DOHH2 (cell line): Measurements from ENCODE around the gene MCAT.
A peak's percentile ranks its signal among the peaks of the same experiment; 100 is the strongest.

Experiments used
- H3F3A ChIP-seq: fragments of 200-600 bp; sonication (generic), shearing (Covaris generic); 2 replicates; pipeline ENCODE4 v1.6.0; 2016; ENCODE audit warnings: antibody characterized with exemption, mild to moderate bottlenecking; ENCODE audit not compliant: control insufficient read depth, insufficient read depth
- H3K27ac ChIP-seq: fragments of 200-600 bp; sonication (generic); 2 replicates; pipeline ENCODE4 v1.5.1; 2014; ENCODE audit warnings: low read depth, mild to moderate bottlenecking, low read length, moderate library complexity
- H3K27me3 ChIP-seq: fragments of 200-600 bp; sonication (generic); 2 replicates; pipeline ENCODE4 v1.6.1; 2014; ENCODE audit warnings: mild to moderate bottlenecking, low read length, mixed read lengths; ENCODE audit not compliant: control insufficient read depth
- H3K36me3 ChIP-seq: fragments of 200-600 bp; sonication (generic); 2 replicates; pipeline ENCODE4 v1.6.1; 2014; ENCODE audit warnings: mild to moderate bottlenecking, low read length, moderate library complexity, mixed read lengths; ENCODE audit not compliant: control insufficient read depth
- H3K4me1 ChIP-seq: fragments of 200-600 bp; sonication (generic); 2 replicates; pipeline ENCODE4 v1.6.1; 2014; ENCODE audit warnings: mild to moderate bottlenecking, low read length, mixed read lengths; ENCODE audit not compliant: control insufficient read depth
- H3K4me2 ChIP-seq: fragments of 200-600 bp; sonication (generic); 2 replicates; pipeline ENCODE4 v1.6.0; 2014; ENCODE audit warnings: mild to moderate bottlenecking, low read length, moderate library complexity
- H3K4me3 ChIP-seq: fragments of 200-600 bp; sonication (generic); 2 replicates; pipeline ENCODE4 v1.5.1; 2014; ENCODE audit warnings: mild to moderate bottlenecking, low read length, mixed read lengths
- H3K79me2 ChIP-seq: fragments of 200-600 bp; sonication (generic); 2 replicates; pipeline ENCODE4 v1.6.1; 2014; ENCODE audit warnings: mild to moderate bottlenecking, low read length, mixed read lengths; ENCODE audit not compliant: control insufficient read depth
- H3K9me2 ChIP-seq: fragments of 200-600 bp; sonication (generic); replicated peaks from 2 replicates; pipeline ENCODE4 v1.6.1; 2014; ENCODE audit warnings: mild to moderate bottlenecking, low read length, mixed read lengths; ENCODE audit not compliant: control insufficient read depth
- H3K9me3 ChIP-seq: fragments of 200-600 bp; sonication (generic); 2 replicates; pipeline ENCODE4 v1.6.1; 2014; ENCODE audit warnings: antibody characterized with exemption, low read length, mixed read lengths; ENCODE audit not compliant: control insufficient read depth, insufficient read depth
- H4K20me1 ChIP-seq: fragments of 200-600 bp; sonication (generic); 2 replicates; pipeline ENCODE4 v1.6.0; 2014; ENCODE audit warnings: low read depth, mild to moderate bottlenecking, antibody characterized with exemption, low read length, moderate library complexity; ENCODE audit not compliant: control insufficient read depth, insufficient read depth
- EZH2phosphoT487 ChIP-seq: fragments of 200-600 bp; sonication (generic); IDR thresholded peaks from 2 replicates; pipeline ENCODE4 v1.6.1; 2017; ENCODE audit warnings: borderline replicate concordance, mild to moderate bottlenecking, antibody characterized with exemption, low read length, moderate library complexity, mixed read lengths
- TF ChIP-seq, protein P1 (sequence below): fragments of 200-600 bp; sonication (generic); IDR thresholded peaks from one replicate; pipeline ENCODE4 v1.5.1; 2014; ENCODE audit warnings: antibody characterized with exemption, mild to moderate bottlenecking, low read depth, low read length; ENCODE audit not compliant: poor library complexity, severe bottlenecking

MCAT gene

GRCh38 chr22:43152357-43153071, 9.3 kb upstream of the MCAT start:
- H3K36me3 ChIP-seq = no peaks in the 10 kb centered on the region
- no peaks in the 10 kb centered on the region for H4K20me1 ChIP-seq
- H3K79me2 ChIP-seq = no peaks in the 10 kb centered on the region
- no peaks in the 10 kb centered on the region for H3K9me3 ChIP-seq
- H3K9me2 ChIP-seq = no peaks in the 10 kb centered on the region
- H3K27me3 ChIP-seq = peaks cover 14% of the 10 kb centered on the region
- H3F3A ChIP-seq = peaks cover 1% of the 10 kb centered on the region
- no peak for TF ChIP-seq EZH2phosphoT487
- TF ChIP-seq, protein P1, sequence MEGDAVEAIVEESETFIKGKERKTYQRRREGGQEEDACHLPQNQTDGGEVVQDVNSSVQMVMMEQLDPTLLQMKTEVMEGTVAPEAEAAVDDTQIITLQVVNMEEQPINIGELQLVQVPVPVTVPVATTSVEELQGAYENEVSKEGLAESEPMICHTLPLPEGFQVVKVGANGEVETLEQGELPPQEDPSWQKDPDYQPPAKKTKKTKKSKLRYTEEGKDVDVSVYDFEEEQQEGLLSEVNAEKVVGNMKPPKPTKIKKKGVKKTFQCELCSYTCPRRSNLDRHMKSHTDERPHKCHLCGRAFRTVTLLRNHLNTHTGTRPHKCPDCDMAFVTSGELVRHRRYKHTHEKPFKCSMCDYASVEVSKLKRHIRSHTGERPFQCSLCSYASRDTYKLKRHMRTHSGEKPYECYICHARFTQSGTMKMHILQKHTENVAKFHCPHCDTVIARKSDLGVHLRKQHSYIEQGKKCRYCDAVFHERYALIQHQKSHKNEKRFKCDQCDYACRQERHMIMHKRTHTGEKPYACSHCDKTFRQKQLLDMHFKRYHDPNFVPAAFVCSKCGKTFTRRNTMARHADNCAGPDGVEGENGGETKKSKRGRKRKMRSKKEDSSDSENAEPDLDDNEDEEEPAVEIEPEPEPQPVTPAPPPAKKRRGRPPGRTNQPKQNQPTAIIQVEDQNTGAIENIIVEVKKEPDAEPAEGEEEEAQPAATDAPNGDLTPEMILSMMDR = no peak
- peak overlapping the region; percentile 80 for H3K4me2 ChIP-seq
- H3K27ac ChIP-seq = no peak overlapping the region
- H3K4me1 ChIP-seq = peaks cover 42% of the 10 kb centered on the region
- peak overlapping the region; percentile 76 for H3K4me3 ChIP-seq

GRCh38 chr22:43152003-43152356, 8.8 kb upstream of the MCAT start:
- H3K36me3 ChIP-seq = no peaks in the 10 kb centered on the region
- H3K4me3 ChIP-seq = peak overlapping the region; percentile 76
- no peaks in the 10 kb centered on the region for H3K79me2 ChIP-seq
- H3K27me3 ChIP-seq = peaks cover 14% of the 10 kb centered on the region
- peak overlapping the region; percentile 80 for H3K4me2 ChIP-seq
- H3K9me3 ChIP-seq = no peaks in the 10 kb centered on the region
- TF ChIP-seq EZH2phosphoT487 = no peak
- TF ChIP-seq, protein P1 = no peak
- H3F3A ChIP-seq = peaks cover 6% of the 10 kb centered on the region
- no peaks in the 10 kb centered on the region for H4K20me1 ChIP-seq
- H3K4me1 ChIP-seq = peaks cover 48% of the 10 kb centered on the region
- H3K27ac ChIP-seq = no peak overlapping the region
- H3K9me2 ChIP-seq = no peaks in the 10 kb centered on the region

DNA sequence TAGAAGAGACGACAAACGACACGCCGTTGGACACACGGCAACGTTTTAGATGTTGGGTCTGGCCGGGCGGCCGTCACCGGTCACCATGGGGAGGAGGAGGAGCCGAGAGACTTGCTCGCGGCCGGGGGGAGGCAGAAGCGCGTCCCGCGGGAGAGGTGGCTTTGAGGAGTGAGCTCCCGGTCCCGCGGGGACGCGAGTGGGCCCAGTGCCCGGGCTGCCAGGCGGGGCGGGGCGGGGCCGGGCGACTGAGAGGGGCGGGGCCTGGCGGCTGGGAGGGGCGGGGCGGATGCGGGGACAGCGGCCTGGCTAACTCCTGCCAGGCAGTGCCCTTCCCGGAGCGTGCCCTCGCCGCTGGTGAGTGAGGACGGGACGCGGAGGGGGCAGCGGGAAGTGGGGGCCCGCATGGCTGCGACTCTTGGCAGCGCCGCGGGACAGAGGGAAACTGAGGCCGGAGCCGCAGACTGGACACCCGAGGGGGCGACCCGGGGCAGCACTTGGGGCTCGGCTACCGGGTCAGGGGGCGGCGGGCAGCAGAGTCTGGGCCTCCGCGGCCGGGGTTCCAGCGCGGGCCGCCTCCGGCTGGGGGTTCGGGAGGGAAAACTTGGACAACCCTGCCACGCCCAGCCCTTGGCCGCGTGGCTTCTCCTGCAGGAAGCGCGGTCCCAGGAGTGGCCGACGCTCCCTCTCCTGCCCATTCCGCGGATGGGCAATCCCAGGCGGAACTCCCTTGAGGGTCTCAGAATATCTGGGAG, 8.2 kb upstream of the MCAT start, which contains the start of gene TSPO:
Gene TSPO, plus strand, starts transcription at position 309 of the 752 bp plus-strand sequence. CDS start 7,680 bp downstream, outside the sequence.
- H3K79me2 ChIP-seq = no peaks in the 10 kb centered on the region
- H3K9me3 ChIP-seq = no peaks in the 10 kb centered on the region
- peak within 1 kb of the TSS; percentile 80 for H3K4me2 ChIP-seq
- no peak for TF ChIP-seq EZH2phosphoT487
- TF ChIP-seq, protein P1 = no peak
- H3K4me1 ChIP-seq = peaks cover 53% of the 10 kb centered on the region
- H3K4me3 ChIP-seq = peak within 1 kb of the TSS; percentile 76
- H3K36me3 ChIP-seq = no peaks in the 10 kb centered on the region
- H4K20me1 ChIP-seq = no peaks in the 10 kb centered on the region
- no peak within 1 kb of the TSS for H3K27ac ChIP-seq
- peaks cover 14% of the 10 kb centered on the region for H3K27me3 ChIP-seq
- H3F3A ChIP-seq = peaks cover 9% of the 10 kb centered on the region
- H3K9me2 ChIP-seq = no peaks in the 10 kb centered on the region
